SHP77 treated with DMSO at 0.1 percent for 48 hours (cell line): ENCODE results near the gene PYGM.

Source experiments
- DNase-seq: peaks from one replicate; lab custom pipeline; 2025; lab: John Stamatoyannopoulos, UW

PYGM gene

DNA sequence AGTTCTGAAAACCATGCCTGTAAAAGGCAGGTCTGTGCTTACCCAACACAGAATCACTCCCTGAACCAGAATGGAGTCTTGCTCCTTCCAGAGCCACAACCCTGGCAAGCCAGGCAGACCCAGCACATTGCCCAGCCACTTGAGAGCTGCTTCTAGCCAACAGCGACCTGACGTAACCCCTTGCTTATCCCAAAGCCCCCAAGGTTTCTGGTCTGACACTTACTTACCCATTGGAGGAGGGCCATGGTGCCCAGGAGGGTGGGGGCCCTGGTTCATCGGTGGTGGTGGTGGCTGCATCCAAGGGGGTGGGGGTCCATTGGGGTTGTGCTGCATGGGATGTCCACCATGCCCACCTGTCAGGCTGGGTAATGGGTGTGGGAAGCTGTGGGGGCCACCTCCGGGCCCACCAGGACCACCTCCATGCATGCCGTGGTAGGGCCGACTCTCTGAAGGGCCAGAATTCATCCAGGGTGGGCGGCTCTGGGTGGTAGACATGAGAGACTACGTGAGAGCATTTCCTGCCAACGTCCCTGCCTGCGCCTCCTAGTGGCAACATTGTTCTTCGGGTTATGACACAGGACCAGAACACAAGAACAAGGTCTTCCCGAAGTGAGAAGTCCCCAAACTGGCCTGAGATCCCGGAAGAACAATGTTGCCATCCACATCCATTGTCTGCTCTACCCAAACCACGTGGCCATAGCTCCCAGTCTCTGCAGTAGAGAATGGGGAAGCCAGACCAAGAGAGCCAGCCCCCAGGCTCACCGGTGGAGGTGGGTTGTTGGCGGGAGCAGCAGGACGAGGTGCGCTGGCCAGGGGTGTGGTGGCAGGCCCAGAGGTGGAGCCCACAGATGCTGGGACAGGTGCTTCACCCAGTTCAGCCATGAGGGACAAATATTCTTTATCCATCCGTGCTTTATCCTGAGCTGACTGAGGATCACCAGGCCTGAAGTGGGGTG lies 7.8 kb upstream of the PYGM start:
- no peak for DNase-seq

DNA sequence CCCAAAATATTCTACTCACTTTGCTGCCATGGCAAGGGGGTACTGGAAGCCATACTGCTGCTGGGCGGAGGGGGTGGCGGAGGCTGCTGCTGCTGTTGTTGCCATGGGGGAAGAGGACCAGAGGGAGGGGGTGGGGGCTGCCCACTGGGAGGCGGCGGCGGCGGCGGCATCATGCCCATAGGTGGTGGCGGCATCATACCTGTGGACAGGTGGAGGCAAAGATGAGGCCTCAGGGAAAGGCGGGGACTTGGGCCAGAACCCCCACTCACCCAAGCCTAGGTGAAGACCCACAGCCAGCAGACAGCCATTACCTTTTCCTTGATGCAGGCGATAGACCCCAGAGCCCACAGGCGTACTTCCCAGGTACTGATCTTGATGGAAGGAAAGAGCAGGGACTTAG lies 7.1 kb upstream of the PYGM start:
- no peak for DNase-seq

DNA sequence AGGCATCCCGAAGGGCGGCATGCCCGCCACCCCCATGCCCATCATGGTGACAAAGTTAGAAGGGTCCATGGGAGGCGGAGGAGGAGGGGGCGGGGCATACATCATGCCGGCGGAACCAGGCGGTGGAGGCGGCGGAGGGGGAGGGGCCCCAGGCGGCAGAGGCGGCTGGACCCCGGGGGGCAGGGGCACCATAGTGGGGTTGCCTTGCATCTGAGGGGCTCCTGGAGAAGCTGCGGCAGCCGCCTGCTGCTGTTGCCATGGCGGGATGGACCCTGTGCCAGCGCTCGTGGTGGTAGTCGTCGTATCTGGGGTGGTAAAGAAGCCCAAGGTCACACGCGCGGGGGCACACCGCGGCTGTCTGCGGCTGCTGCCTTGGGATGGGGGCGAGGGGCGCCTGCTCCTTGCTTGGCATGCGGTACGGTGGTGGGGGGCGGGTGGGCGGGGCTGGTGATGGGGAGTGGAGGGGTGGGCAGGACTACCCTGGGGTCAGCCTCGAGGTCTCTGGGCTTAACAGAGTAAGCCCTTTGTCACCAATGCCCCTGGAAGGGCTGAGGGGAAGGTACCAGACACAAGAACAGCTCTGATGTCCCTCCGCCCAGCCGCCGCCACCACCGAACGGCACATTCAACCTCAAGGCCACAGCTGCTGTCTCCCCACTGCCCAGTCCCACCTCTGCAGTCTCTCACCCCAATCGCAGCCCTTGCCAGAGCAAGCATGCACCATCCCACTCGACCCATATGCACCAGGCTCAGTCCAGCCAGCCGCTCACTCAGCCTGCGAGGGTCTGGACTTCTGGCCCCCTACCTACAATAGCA lies 6.3 kb upstream of the PYGM start:
- no peak for DNase-seq

DNA sequence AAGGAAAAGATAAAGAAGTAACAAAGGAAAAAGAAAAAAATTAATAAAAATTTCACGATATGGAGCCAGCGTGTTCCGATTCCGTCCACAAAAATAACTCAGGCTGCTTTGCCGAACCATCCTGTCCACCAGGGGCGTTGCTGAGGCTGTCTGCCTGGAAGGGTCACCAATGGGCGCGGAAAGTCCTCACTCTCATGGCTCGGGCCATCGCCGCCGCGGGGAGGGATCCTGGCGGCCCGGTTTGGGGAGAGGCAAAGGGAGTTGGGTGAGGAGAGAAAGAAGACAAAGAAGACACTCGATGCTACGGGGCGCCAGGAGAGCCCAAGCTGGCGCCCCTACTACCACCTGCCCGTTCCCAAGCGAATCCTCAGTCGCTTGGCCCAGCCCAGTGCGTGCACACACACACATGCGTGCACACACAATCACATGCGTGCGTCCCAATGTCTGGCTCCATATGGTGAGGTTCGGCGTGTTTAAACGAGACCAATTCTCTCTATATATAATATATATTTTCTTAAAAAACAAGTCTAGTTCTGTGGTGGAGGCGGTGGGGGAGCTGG lies 5.6 kb upstream of the PYGM start:
- no peak for DNase-seq

DNA sequence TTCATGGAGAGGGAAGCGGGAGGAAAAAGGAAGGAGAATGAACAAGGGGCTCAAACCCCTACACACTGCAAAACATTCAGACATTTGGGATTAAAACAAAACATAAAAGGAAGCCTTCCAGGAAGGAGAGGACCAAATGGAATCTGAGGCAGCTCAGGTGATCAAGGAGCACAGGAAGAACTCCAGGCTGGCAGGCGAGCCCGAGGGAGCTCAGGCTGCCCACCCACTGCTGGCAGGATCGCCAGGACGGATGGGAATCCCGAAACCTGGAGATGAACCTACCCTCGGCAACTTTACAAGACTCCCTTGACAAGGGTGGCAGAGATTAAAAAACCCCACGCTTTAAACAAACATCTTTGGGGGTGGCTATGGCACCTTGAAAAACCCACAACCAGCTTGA lies 5.0 kb upstream of the PYGM start:
- DNase-seq = no peak

DNA sequence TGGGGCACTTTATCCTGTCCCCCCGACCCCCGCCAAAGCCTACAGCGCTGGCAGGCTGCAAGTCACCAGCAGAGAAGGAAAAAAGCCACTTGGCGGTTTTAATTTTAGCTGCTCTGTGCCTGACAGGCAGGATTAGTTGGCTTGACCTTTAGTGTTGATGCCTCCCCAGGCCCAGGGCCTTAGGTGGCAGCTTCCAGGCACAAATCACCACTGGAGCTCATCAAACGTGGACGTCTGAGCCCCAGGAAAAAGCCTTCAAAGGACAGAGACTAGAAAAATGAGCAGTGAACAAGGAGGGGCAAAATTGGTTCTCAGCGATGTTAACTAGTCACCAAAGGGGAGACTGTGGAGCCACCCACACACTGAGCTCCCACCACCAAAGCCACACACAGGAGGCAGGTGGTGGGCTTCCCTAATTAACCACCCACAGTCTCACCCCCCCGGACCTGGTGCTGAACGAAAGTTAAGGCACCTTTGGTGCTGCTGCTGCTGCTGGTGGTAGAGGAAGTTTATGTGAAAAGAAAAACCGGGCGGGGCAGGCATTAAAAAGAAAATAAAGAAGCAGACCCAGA lies 4.4 kb upstream of the PYGM start:
- DNase-seq = no peak

DNA sequence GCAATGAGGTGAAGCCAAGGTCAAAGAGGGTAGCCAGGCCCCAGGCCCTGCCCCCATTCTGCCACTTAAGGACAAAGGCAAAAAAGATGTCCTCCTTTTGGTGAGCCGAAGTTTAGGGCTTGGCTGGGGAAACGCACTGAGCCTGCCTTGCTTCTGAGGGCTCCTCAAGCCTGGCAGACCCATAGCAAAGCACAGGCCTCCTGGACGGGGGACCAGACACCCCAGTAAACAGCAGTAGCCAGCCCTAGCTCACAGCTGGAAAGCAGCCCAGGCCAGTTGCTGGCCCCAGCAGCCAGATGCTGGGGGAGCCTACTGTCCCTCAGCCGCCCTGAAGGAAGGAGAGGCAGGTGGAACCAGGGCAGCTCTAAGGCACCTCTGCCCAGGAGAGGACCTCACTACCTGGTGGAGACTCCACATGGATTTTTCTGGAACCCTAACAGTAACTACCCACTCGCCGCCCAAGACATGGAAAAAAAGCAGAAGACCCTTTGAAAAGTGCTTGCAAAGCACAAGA lies 3.8 kb upstream of the PYGM start:
- no peak for DNase-seq

DNA sequence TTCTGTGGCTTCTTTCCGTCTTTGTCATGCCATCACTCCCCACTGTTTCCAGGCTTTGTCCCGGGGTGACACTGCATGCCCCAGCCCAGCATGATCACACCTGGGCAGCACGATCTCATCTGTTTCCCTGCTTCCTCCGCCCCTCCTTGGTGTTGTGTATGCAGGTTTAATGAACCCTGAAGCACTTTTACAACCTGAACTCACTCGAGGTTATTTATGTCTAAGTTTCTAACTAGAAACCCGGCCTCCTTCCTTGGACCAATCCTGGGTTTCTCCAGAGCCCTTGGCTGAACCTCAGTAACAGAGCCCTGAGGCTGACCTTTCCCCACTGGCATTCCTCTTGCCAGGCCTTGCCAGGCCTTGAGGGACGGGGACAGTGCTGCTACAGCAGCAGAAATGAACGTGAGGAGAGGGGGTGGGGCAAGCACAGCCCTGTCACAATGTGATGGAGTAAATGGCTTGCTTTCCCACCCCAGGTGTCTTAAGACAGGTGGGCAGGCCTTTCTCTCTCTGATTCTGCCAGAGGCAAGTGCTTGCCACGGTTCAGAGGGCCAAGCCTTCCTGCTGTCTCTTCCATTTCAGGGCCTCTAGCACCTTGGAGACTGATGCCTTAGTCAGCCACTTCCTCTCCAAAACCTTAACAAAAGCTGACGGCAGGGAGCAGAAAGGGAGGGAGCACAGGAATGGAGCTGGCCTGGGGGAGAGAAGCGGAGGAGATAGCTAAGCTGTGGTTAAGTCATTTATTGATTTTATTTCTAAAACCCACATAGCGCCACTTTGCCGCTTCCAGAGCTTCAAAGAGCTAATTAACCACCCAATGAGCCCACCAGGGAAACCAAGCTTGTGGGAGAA lies 3.1 kb upstream of the PYGM start:
- DNase-seq = no peak

DNA sequence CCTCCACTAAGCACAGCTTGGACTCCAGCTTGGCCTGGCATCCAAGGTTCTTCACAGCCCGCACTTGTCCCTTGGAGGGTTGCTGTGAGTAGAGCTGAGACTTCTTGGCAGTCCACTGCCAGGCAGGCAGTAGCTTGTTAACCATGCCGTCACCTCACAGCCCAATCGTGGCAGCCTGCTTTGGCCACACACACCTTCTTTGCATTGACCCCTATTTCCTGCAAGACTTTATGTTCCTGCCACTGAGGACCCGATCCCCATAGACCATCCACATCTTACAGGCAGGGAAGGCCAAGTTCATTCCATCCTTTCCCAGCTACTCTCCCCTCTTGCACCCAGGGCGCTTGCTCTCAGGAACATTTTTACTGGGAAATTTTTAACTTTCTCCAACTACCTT lies 2.5 kb upstream of the PYGM start:
- no peak for DNase-seq

DNA sequence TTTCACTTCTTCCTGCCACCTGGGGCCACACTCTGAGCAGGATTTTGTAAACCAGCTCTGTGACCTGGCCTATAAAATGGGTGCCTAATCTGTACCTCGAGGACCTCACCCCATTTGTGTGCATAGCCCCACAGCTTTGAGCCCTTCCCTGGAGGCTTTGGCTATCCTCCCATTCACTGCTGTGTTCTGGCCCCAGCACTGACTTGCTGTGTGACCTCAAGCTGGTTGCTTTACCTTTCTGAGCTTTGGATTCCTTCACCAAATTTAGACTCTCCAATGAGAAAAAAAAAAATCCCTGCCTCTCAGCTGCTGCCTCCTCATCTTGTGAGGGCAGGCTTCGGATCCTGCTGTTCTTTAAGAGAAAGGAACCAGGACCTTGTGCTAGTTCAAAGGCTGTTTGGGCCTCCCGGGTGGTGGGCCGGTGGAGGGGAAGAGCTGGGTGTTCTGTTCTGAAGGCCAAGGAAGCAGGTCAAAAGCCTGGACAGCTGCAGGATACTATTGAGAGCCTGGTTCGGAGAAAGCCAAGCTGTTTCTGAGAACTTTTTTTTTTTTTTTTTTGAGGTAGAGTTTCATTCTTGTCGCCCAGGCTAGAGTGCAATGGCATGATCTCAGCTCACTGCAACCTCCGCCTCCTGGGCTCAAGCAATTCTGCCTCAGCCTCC lies 1.1 kb upstream of the PYGM start:
- no peak for DNase-seq

DNA sequence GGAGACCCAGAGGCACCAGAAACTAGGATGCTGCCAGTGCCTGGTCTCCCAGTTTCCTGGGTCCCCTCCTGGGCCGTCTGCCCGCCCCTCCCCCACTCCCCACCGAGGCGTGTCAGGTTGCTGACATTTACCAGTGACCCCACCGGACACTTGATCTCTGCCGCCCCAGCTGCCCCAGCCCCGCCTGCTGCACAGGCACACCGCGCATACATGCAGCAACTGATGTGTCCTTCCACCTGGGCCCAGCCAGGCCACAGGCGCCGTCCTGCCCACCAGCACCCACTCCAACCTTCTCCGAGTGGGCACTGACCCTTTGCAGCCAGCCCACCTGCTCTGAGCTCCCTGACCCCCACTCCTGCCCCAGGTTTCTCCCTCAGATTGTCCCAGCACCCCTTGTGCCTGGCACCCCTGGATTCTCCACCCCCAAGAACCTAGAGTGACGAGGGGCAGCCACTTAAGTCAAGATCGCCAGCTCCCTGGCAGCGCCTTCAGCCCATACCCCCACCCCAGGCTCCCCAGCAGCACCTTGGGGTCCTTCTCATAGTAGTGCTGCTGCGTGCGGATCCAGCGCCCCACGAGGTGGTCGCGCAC lies 548 bp downstream of the PYGM start:
- no peak for DNase-seq

DNA sequence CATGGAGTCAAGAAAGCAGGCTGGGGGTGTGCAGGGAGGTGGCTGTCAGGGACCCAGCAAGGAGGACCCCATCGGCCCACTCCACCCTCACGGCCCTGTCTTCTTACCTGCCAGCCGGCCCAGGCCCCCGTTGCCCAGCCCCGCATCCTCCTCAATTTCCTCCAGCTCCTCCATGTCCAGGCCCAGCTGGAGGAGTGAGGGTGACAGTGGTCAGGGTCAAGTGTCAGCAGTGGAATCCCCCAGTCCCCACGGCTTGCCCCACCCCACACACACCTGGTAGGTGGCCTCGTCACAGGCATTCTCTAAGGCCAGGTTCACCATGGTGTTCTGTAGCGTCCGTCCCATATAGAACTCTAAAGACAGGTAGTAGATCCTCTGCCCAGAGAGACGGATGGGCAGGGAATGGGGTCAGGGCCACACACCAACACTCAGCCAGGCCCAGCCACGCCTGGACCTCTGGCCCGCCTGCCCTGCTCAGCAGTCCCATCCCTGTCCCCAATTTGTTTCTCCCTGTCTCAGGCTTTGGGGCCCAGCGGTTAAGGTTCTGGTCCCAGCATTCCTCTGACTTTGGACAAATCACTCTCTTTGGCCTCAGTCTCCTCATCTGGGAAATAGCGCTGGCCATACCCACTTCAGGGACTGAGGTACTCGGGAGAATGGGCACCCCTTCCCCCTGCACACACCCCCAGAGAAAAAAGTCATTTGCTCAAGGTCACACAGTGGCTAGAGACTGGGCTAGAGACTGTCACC lies 1.3 kb downstream of the PYGM start:
- no peak for DNase-seq

DNA sequence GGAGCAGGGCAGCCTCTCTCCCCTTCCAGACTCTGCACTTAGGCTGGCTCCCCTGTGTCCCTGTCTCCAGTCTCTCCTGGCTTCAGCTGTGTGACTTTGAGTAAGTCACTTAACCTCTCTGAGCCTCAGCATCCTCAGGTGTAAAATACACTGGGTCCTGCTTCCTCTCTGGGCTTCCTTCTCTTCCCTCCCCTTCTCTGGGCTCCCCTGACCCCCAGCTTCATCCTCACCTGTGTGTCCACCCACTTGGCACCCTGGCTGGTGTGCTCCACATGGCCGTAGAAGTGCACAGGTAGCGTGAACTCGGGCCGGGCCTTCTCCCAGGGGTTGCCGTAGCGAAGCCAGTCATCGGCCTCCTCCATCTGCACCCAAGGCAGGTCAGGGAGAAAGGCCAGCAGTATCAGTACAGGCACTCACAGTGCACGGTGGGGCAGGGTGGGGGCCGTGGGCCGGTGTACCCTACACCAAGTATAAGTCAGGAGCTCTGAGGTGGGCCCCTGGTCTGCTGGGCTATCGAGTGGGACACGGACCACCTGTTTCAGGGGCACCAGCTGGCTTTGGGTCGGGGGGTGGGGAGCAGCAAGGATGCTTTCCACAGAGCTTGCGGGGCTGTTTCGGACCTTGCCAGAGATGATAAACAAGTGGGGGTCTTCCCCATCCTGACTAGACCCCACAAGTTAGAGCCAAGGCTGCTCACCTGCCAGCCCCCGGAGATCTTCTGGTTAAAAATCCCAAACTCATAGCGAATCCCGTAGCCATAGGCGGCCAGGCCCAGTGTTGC lies 2.0 kb downstream of the PYGM start:
- DNase-seq = no peak

DNA sequence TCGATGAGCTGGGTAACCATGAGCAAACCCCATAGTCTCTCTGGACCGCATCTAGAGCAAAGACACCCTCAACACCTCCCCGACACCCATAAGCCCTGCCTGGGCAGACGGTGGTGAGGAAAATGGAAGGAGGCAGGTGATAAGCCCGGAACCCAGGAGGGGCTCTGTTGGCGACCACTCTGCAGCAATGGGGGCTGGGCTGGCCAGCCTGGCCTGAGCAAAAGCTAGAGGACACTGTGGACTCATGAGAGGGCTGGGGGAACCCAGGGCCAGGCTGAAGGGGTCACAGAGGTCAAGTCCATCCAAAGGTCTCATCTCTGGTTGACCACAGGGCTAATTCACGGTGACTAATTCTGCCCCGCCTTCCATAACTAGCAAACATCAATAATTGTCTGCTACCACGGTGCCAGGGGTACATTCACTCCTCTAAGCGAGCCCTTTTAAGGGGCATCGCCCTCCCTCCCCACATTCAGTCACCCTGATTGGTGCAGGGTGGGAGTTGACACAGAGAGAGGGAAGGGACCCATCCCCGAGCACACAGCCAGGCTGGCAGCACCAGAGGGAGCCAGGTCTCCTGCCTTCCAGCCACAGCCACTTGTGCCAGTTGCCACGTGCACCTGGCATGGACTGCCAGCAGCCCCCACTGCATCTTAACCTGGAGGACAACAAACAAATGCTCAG lies 4.0 kb downstream of the PYGM start:
- DNase-seq = no peak

DNA sequence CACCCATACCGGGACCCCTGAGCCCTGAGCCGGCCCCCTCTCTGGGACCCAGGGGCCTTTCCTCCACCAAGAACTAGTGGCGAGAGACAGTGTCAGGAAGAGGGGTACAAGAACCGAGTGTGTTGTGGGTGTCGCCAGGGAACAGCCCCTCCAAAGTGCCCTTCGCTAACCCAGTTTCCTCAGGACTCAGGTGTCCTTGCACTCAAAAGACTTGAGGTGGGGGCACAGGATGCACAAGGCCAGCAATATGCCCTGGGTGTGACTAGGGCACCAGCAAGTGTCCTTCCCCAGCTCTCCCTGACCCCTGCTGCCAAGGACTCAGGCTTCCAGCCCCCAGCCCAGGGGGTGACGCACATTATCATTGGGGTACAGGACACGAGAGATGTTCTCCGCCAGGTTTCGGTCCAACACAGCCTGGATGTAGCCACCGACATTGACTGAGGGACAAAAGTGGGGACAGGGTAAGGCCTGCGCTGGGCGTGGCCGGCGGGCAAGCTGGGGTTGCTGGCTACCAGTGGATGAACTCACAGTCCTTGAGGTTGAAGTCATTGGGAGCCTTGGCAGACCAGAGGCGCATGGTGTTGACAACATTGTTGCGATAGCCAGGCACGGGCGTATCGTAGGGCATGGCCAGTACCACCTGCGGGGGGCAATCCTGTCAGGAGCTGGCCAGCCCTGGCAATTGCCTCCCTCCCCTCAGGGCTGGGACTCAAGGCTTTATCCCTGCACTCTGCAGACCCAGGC lies 4.7 kb downstream of the PYGM start:
- DNase-seq = no peak

DNA sequence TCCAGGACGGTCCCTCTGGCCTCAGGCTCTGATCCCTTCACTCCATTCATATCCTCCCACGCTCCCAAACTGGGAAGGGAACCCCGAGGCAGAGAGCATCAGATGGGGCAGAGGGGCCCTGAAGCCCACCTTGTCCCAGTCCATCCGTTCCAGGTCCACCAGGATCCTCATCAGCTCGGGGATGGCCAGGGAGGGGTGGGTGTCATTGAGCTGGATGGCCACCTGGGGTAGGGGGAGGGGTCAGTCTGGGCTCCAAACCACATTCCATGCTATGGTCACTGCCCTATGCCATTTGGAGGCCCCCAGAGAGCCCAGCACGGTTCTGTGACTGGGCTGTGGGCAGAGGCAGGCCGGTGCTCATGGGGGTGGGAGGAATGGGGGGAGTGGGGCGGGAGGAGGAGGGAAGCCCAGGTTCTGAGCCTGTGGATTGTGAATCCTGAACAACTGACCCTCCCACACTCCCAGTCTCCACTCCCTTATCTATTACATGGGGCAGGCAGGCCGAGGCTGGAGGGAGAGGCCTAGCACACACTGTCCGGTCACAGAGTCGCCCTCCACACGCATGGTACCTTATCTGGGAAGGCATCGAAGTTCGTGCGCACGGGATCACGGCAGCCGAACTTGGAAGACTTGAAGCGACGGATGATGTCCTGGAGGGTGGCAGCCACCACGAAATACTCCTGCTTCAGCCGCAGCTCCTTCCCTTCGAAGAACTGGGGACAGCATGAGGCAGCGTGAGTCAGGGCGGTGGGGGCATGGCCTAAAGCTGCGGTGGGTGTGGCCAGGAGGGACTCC lies 5.5 kb downstream of the PYGM start:
- DNase-seq = no peak
